Natural killer cell (primary cell): Measurements from ENCODE around the gene SLC10A3. TPM values are rescaled to one million over a fixed set of nuclear protein-coding genes. Genes with fewer than 3 reads are reported as not detected.

ENCODE experiments used
- ATAC-seq, 3 donors: fragments of 150-1000 bp in 2 of 3; fragments of 200-7000 bp in 1 of 3; cut with Tn5 transposase; 1 replicate in 1 of 3; 2 replicates in 2 of 3; pipeline ENCODE4 v1.10.0; 2021; ENCODE audit warnings: mild to moderate bottlenecking in 2 of 3, moderate library complexity in 2 of 3
- DNase-seq, 2 donors: peaks; one replicate each; pipeline versions ENCODE4 v3.0.0 to v3.0.0-alpha.2; 2013 to 2021; ENCODE audit warnings: mixed read lengths in 1 of 2
- H3K27ac ChIP-seq: one replicate; pipeline ENCODE4 v1.5.1; 2013; ENCODE audit warnings: mild to moderate bottlenecking, low read length
- H3K27me3 ChIP-seq: one replicate; pipeline ENCODE4 v1.6.1; 2013; ENCODE audit warnings: low read length; ENCODE audit not compliant: control insufficient read depth, insufficient read depth
- H3K36me3 ChIP-seq: one replicate; pipeline ENCODE4 v1.6.1; 2013; ENCODE audit warnings: low read length; ENCODE audit not compliant: control insufficient read depth, insufficient read depth
- H3K4me1 ChIP-seq: one replicate; pipeline ENCODE4 v1.6.1; 2013; ENCODE audit warnings: low read length; ENCODE audit not compliant: control insufficient read depth, insufficient read depth
- H3K4me3 ChIP-seq: one replicate; pipeline ENCODE4 v1.5.1; 2013; ENCODE audit warnings: low read length
- H3K9me3 ChIP-seq: one replicate; pipeline ENCODE4 v1.6.1; 2013; ENCODE audit warnings: low read length; ENCODE audit not compliant: control insufficient read depth, insufficient read depth
- H3K27ac Mint-ChIP-seq, 2 donors: one replicate each; pipeline ENCODE4 v1.8.0; 2022; ENCODE audit warnings: mild to moderate bottlenecking in 2 of 2, mixed read lengths in 2 of 2, moderate library complexity in 1 of 2
- H3K27me3 Mint-ChIP-seq, 2 donors: one replicate each; pipeline ENCODE4 v1.8.0; 2022; ENCODE audit warnings: low read depth in 2 of 2, mixed read lengths in 2 of 2
- H3K36me3 Mint-ChIP-seq: one replicate; pipeline ENCODE4 v1.8.0; 2022; ENCODE audit warnings: mixed read lengths
- H3K4me1 Mint-ChIP-seq, 2 donors: one replicate each; pipeline ENCODE4 v1.8.0; 2022; ENCODE audit warnings: mixed read lengths in 2 of 2
- H3K4me3 Mint-ChIP-seq: one replicate; pipeline ENCODE4 v1.8.0; 2022; ENCODE audit warnings: mild to moderate bottlenecking, moderate library complexity, mixed read lengths
- H3K9me3 Mint-ChIP-seq, 2 donors: one replicate each; pipeline ENCODE4 v1.8.0; 2022; ENCODE audit warnings: mixed read lengths in 2 of 2
- CTCF ChIP-seq: fragments of 200-600 bp; IDR thresholded peaks from one replicate; pipeline ENCODE4 v1.8.0; 2022; ENCODE audit warnings: antibody characterized with exemption
- WGBS: methylation state at CpG from one replicate; pipeline ENCODE4 v1.1.7; 2013; ENCODE audit warnings: missing lambda C conversion rate; ENCODE audit not compliant: insufficient coverage; 5-methylcytosine and 5-hydroxymethylcytosine counted together
- intact Hi-C: fragments of 100-400 bp; cut with micrococcal nuclease; formaldehyde crosslinking; loops from one replicate; pipeline ENCODE4 v1.14.2; 2022
- total RNA-seq, 4 donors: library from RNA; stranded (reverse); fragments of 120-200 nt in 1 of 4; gene quantifications; one replicate each; pipeline versions ENCODE4 v1.2.3 to v1.2.4, GENCODE V29; 2013 to 2022

Gene SLC10A3
- total RNA-seq, 3 donors from 2014 or later (not counting 1 experiment from before 2014, with no cell fraction given), result 26.5 to 42.1 (median 31.8) TPM

GRCh38 chrX:154443479-154443910 lies 46.9 kb downstream of the SLC10A3 start:
- 24% methylated on average over 10 of the region's 10 CpGs for WGBS
- Histone ChIP-seq H3K27ac (peak overlapping the region; percentile 77), H3K36me3 (peaks cover 15% of the 10 kb centered on the region), H3K27me3 (no peaks in the 10 kb centered on the region), H3K4me1 (peaks cover 33% of the 10 kb centered on the region), H3K4me3 (peak overlapping the region; percentile 22), H3K9me3 (no peaks in the 10 kb centered on the region)
- H3K9me3 Mint-ChIP-seq, result no peaks in the 10 kb centered on the region
- H3K27ac Mint-ChIP-seq, result peak overlapping the region; percentile 76 to 93
- TF ChIP-seq CTCF, result no peak
- H3K27me3 Mint-ChIP-seq, result no peaks in the 10 kb centered on the region
- peak in 2 of 3 donors; percentile 3 to 28 for ATAC-seq
- peak overlapping the region; percentile 67 for H3K4me3 Mint-ChIP-seq
- peaks cover 0 to 8% of the 10 kb centered on the region in 2 donors for H3K4me1 Mint-ChIP-seq
- no peaks in the 10 kb centered on the region for H3K36me3 Mint-ChIP-seq
- DNase-seq, result peak in 1 of 2 donors; percentile 15
- intact Hi-C loops, result loop anchor here (5.0 kb wide), 1 partner anchor 46 kb away; the partner anchor contains the start of gene RPL10

- Histone ChIP-seq H3K27me3 (no peaks in the 10 kb centered on the region), H3K9me3 (no peaks in the 10 kb centered on the region), H3K27ac (no peak overlapping the region), H3K4me3 (no peak overlapping the region), H3K36me3 (peaks cover 12% of the 10 kb centered on the region), H3K4me1 (peaks cover 43% of the 10 kb centered on the region)
- H3K9me3 Mint-ChIP-seq, result no peaks in the 10 kb centered on the region
- no peak overlapping the region for H3K4me3 Mint-ChIP-seq
- no peaks in the 10 kb centered on the region for H3K27me3 Mint-ChIP-seq
- ATAC-seq, result no peak
- DNase-seq, result no peak
- H3K4me1 Mint-ChIP-seq, result peaks cover 0 to 18% of the 10 kb centered on the region in 2 donors
- no peaks in the 10 kb centered on the region for H3K36me3 Mint-ChIP-seq
- no peak overlapping the region for H3K27ac Mint-ChIP-seq
- no peak for TF ChIP-seq CTCF
- WGBS, result 89% methylated on average over 21 of the region's 21 CpGs
- intact Hi-C loops, result loop anchor here (5.0 kb wide), 1 partner anchor 45 kb away; the partner anchor contains the start of gene RPL10
Observed at GRCh38 chrX:154441984-154442707, 48.3 kb downstream of the SLC10A3 start.

- Mint-ChIP-seq H3K27me3 (no peaks in the 10 kb centered on the region), H3K9me3 (no peaks in the 10 kb centered on the region), H3K27ac (no peak overlapping the region), H3K36me3 (no peaks in the 10 kb centered on the region), H3K4me1 (peaks cover 0 to 14% of the 10 kb centered on the region in 2 donors), H3K4me3 (no peak overlapping the region)
- Histone ChIP-seq H3K9me3 (no peaks in the 10 kb centered on the region), H3K27me3 (no peaks in the 10 kb centered on the region), H3K27ac (no peak overlapping the region), H3K4me3 (no peak overlapping the region), H3K4me1 (peaks cover 43% of the 10 kb centered on the region), H3K36me3 (peaks cover 12% of the 10 kb centered on the region)
- ATAC-seq, result no peak
- intact Hi-C loops, result loop anchor here (5.0 kb wide), 1 partner anchor 44 kb away; the partner anchor contains the start of gene RPL10
- 92% methylated on average over 9 of the region's 11 CpGs for WGBS
- TF ChIP-seq CTCF, result no peak
- DNase-seq, result peak in 1 of 2 donors; percentile 34
Observed at GRCh38 chrX:154441564-154441963, 48.9 kb downstream of the SLC10A3 start.
